ENCODE data around the gene RBMS1.

DNA sequence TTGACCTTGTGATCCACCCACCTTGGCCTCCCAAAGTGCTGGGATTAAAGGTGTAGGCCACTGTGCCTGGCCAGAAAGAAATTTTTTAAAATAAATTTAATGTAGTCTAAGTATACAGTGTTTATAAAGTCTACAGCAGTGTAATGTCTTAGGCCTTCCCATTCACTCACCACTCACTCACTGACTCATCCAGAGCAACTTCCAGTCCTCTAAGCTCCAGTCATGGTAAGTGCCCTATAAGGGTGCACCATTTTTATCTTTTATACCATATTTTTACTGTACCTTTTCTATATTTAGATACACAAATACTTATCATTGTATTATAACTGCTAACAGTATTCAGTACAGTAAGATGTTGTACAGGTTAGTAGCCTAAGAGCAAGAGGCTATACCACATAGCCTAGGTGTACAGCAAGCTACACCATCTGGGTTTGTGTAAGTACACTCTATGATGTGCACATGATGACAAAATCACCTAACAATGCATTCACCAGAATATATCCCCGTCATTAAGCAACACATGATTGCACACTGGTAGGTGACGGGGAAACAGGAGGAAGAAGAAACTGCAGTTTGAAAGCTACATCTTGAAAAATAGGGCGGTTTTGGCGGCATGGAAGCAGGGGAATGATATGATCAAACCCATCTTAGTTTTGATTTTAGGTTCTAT is 188.4 kb downstream of the RBMS1 start:
- TF ChIP-seq CEBPB (IDR thresholded peaks at IDR 0.05; ENCODE audit: borderline replicate concordance, low read depth, low read length): no peak
- no peak for TF ChIP-seq ZBTB3 (CRISPR knock-in tag; IDR thresholded peaks at IDR 0.05; ENCODE audit: borderline replicate concordance, low read depth)
- no peak for TF ChIP-seq ZNF629 (CRISPR knock-in tag; conservative IDR thresholded peaks at IDR 0.05)
- TF ChIP-seq KAT7 (CRISPR knock-in tag; IDR thresholded peaks at IDR 0.05; ENCODE audit: borderline replicate concordance): no peak
- TF ChIP-seq, protein P1, sequence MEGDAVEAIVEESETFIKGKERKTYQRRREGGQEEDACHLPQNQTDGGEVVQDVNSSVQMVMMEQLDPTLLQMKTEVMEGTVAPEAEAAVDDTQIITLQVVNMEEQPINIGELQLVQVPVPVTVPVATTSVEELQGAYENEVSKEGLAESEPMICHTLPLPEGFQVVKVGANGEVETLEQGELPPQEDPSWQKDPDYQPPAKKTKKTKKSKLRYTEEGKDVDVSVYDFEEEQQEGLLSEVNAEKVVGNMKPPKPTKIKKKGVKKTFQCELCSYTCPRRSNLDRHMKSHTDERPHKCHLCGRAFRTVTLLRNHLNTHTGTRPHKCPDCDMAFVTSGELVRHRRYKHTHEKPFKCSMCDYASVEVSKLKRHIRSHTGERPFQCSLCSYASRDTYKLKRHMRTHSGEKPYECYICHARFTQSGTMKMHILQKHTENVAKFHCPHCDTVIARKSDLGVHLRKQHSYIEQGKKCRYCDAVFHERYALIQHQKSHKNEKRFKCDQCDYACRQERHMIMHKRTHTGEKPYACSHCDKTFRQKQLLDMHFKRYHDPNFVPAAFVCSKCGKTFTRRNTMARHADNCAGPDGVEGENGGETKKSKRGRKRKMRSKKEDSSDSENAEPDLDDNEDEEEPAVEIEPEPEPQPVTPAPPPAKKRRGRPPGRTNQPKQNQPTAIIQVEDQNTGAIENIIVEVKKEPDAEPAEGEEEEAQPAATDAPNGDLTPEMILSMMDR (CRISPR knock-in tag; IDR thresholded peaks at IDR 0.05): no peak
- no peak for TF ChIP-seq POLR2A (IDR thresholded peaks at IDR 0.05; ENCODE audit: insufficient read depth in 1 of 2, low read depth in 2 of 2, low read length in 2 of 2)
- TF ChIP-seq ZNF317 (CRISPR knock-in tag; IDR thresholded peaks at IDR 0.05): no peak
- no peak for TF ChIP-seq POGZ (CRISPR knock-in tag; IDR thresholded peaks at IDR 0.05)
- TF ChIP-seq SIX1 (CRISPR knock-in tag; IDR thresholded peaks at IDR 0.05; ENCODE audit: borderline replicate concordance): no peak
- TF ChIP-seq ZNF615 (CRISPR knock-in tag; IDR thresholded peaks at IDR 0.05; ENCODE audit: borderline replicate concordance): no peak

Measured in HepG2 (cell line).